ENCODE data around the gene STPG1. TPM values are rescaled to one million over a fixed set of nuclear protein-coding genes. Genes with fewer than 3 reads are reported as not detected.

STPG1 gene
- total and polyA plus RNA-seq, 8 donors: 0.45 to 51.0 (median 4.4) TPM; not detected in 1

DNA sequence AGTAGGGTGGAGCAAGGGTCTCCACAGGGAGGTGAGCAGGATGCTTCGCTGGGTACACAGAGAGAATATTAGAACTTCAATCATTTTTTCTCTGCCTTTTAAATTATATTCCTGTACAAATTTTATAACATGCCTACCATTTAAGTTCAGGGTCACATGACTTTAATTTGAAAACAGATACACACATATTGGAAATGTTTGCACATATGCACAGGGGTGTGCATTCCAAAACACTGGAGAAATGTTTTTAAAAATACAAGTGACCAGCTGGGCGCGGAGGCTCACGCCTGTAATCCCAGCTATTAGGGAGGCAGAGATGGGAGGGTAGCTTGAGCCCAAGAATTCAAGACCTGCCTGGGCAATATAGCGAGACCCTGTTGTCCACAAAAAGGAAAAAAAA is 41.7 kb upstream of the STPG1 start:
- intact Hi-C loops (cut with DNase I; ENCODE audit: low total_unique reads): no loop called here
- WGBS, 5 donors: 95 to 97% (median 97%) methylated on average over 5 of the region's 5 CpGs
- TF ChIP-seq EP300 (IDR thresholded peaks at IDR 0.05) (no peak), POLR2AphosphoS5 (IDR thresholded peaks at IDR 0.05) (no peak), POLR2A (IDR thresholded peaks at IDR 0.05) (no peak)
- TF ChIP-seq, protein P1, sequence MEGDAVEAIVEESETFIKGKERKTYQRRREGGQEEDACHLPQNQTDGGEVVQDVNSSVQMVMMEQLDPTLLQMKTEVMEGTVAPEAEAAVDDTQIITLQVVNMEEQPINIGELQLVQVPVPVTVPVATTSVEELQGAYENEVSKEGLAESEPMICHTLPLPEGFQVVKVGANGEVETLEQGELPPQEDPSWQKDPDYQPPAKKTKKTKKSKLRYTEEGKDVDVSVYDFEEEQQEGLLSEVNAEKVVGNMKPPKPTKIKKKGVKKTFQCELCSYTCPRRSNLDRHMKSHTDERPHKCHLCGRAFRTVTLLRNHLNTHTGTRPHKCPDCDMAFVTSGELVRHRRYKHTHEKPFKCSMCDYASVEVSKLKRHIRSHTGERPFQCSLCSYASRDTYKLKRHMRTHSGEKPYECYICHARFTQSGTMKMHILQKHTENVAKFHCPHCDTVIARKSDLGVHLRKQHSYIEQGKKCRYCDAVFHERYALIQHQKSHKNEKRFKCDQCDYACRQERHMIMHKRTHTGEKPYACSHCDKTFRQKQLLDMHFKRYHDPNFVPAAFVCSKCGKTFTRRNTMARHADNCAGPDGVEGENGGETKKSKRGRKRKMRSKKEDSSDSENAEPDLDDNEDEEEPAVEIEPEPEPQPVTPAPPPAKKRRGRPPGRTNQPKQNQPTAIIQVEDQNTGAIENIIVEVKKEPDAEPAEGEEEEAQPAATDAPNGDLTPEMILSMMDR (IDR thresholded peaks at IDR 0.05): no peak
- Histone ChIP-seq H3K4me3 (no peak overlapping the region), H3K9me3 (no peaks in the 10 kb centered on the region), H3K36me3 (peaks cover 25 to 100% (median 95%) of the 10 kb centered on the region in 4 donors), H3K27me3 (no peaks in the 10 kb centered on the region), H3K27ac (no peak overlapping the region), H3K4me1 (no peaks in the 10 kb centered on the region)
- DNase-seq: no peak

DNA sequence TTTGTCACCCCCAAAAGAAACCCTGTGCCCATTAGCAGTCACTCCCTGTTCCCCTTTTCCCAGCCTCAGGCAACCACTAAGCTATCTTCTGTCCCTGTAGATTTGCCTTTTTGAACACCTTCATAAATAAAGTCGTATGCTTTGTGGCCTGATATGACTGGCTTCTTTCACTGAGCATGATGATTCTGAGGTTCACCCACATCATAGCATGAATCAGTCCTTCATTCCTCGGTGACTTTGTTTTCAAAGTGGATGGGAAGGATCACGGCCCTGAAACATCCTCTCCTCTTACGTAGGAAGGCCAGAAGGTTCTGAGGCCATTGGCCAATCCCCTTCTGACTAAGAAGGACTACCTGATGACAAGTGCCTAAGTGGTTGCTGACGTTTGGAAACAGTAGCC is 41.1 kb upstream of the STPG1 start:
- Histone ChIP-seq H3K27me3 (no peaks in the 10 kb centered on the region), H3K36me3 (peaks cover 31 to 100% (median 95%) of the 10 kb centered on the region in 4 donors)

DNA sequence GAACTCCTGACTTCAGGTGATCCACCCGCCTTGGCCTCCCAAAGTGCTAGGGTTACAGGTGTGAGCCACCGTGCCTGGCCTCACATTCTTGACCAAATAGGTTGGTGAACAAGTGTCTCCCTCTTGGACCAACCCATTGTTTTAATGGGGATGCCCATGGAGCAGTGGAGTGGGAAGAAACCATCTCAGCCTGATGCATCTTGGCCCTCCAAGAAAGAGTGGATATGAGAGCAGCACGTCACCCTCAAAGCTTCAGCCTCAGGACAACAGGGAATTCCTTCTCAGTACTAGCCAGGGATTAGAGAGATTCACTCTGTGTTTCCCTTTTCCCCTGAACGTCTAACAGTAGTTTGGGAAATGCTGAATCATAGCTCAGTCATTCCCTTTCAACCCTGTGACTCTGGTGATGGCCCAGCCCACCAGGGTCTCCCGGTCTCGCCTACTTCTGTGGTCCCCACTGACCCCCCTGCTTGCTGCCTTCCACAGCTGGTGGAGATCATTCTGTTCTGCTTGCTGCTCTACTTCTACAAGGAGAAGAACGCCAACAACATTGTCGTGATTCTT is 39.4 kb upstream of the STPG1 start:
- Histone ChIP-seq H3K27ac (no peak overlapping the region), H3K36me3 (peaks cover 24 to 100% (median 92%) of the 10 kb centered on the region in 4 donors), H3K4me1 (no peaks in the 10 kb centered on the region), H3K9me3 (no peaks in the 10 kb centered on the region), H3K4me3 (no peak overlapping the region), H3K27me3 (no peaks in the 10 kb centered on the region)
- DNase-seq: no peak
- TF ChIP-seq POLR2A (IDR thresholded peaks at IDR 0.05) (no peak), EP300 (IDR thresholded peaks at IDR 0.05) (no peak), POLR2AphosphoS5 (IDR thresholded peaks at IDR 0.05) (no peak)
- TF ChIP-seq, protein P1 (IDR thresholded peaks at IDR 0.05): no peak
- intact Hi-C loops (cut with DNase I; ENCODE audit: low total_unique reads): no loop called here
- 82 to 93% (median 88%) methylated on average over 8 of the region's 8 CpGs for WGBS, 5 donors

More for the DNA sequence above, 41.1 kb upstream of the STPG1 start:
- DNase-seq: no peak
- Histone ChIP-seq H3K27ac (no peak overlapping the region), H3K4me3 (no peak overlapping the region), H3K9me3 (no peaks in the 10 kb centered on the region), H3K4me1 (no peaks in the 10 kb centered on the region)
- intact Hi-C loops (cut with DNase I; ENCODE audit: low total_unique reads): no loop called here
- TF ChIP-seq POLR2AphosphoS5 (IDR thresholded peaks at IDR 0.05): no peak
- TF ChIP-seq, protein P1 (IDR thresholded peaks at IDR 0.05): no peak
- no peak for TF ChIP-seq EP300 (IDR thresholded peaks at IDR 0.05)
- TF ChIP-seq POLR2A (IDR thresholded peaks at IDR 0.05): no peak
- WGBS, 5 donors: 82 to 89% (median 86%) methylated on average over 5 of the region's 5 CpGs

GRCh38 chr1:24451746-24452145 is 38.2 kb upstream of the STPG1 start:
- Histone ChIP-seq H3K9me3 (no peaks in the 10 kb centered on the region), H3K36me3 (peaks cover 15 to 100% (median 87%) of the 10 kb centered on the region in 4 donors), H3K4me3 (no peak overlapping the region), H3K27me3 (no peaks in the 10 kb centered on the region), H3K27ac (no peak overlapping the region), H3K4me1 (no peaks in the 10 kb centered on the region)
- intact Hi-C loops (cut with DNase I; ENCODE audit: low total_unique reads): no loop called here
- no peak for DNase-seq
- WGBS, 5 donors: 84 to 91% (median 90%) methylated on average over 3 of the region's 3 CpGs
- TF ChIP-seq POLR2AphosphoS5 (IDR thresholded peaks at IDR 0.05) (no peak), POLR2A (IDR thresholded peaks at IDR 0.05) (no peak), EP300 (IDR thresholded peaks at IDR 0.05) (no peak)
- TF ChIP-seq, protein P1 (IDR thresholded peaks at IDR 0.05): no peak

Measured in stomach (tissue), 9 donors.